Myocyte (in vitro differentiated cells): ENCODE data around the gene MRGPRX2. TPM values are rescaled to one million over a fixed set of nuclear protein-coding genes. Genes with fewer than 3 reads are reported as not detected.

Experiments used
- DNase-seq: peaks from one replicate; pipeline ENCODE4 v3.0.0-alpha.2; 2012; ENCODE audit warnings: low read depth
- total RNA-seq: library from RNA; depleted of rRNA; stranded (reverse); fragments of >200 nt; gene quantifications from 2 replicates; pipeline ENCODE4 v1.2.3, GENCODE V29; 2014

The MRGPRX2 gene
- total RNA-seq, 1 donor from 2014 or later: not detected

GRCh38 chr11:19076744-19077589 lies 16.4 kb upstream of the MRGPRX2 start:
- DNase-seq: peak; percentile 73

GRCh38 chr11:19075636-19076035 lies 15.1 kb upstream of the MRGPRX2 start:
- no peak for DNase-seq

- DNase-seq: no peak
Measured at GRCh38 chr11:19073454-19074415, 13.2 kb upstream of the MRGPRX2 start.

GRCh38 chr11:19072464-19072863 lies 11.9 kb upstream of the MRGPRX2 start:
- no peak for DNase-seq

GRCh38 chr11:19071255-19071654 lies 10.7 kb upstream of the MRGPRX2 start:
- DNase-seq: peak; percentile 88

GRCh38 chr11:19059833-19060232 lies 684 bp downstream of the MRGPRX2 start:
- no peak for DNase-seq

- DNase-seq: no peak
Measured at GRCh38 chr11:19055905-19056304, 4.6 kb downstream of the MRGPRX2 start.

- DNase-seq: no peak
Measured at GRCh38 chr11:19055016-19055415, 5.5 kb downstream of the MRGPRX2 start.

- DNase-seq: no peak
Measured at GRCh38 chr11:19053909-19054308, 6.6 kb downstream of the MRGPRX2 start.

- DNase-seq: no peak
Measured at GRCh38 chr11:19050281-19050680, 10.2 kb downstream of the MRGPRX2 start.

- no peak for DNase-seq
Measured at GRCh38 chr11:19049351-19049750, 11.2 kb downstream of the MRGPRX2 start.

- DNase-seq: no peak
Measured at GRCh38 chr11:19040051-19040450, 20.5 kb downstream of the MRGPRX2 start.

- DNase-seq: no peak
Measured at GRCh38 chr11:19039409-19039808, 21.1 kb downstream of the MRGPRX2 start.

- DNase-seq: no peak
Measured at GRCh38 chr11:19032990-19033389, 27.5 kb downstream of the MRGPRX2 start.

- DNase-seq: peak; percentile 40
Measured at GRCh38 chr11:19027829-19028595, 32.5 kb downstream of the MRGPRX2 start.

GRCh38 chr11:19026862-19027261 lies 33.7 kb downstream of the MRGPRX2 start:
- DNase-seq: no peak

- peak; percentile 22 for DNase-seq
Measured at GRCh38 chr11:19025481-19026406, 34.8 kb downstream of the MRGPRX2 start.

- DNase-seq: no peak
Measured at GRCh38 chr11:19020831-19021230, 39.7 kb downstream of the MRGPRX2 start.

GRCh38 chr11:19018901-19019300 lies 41.6 kb downstream of the MRGPRX2 start:
- peak; percentile 20 for DNase-seq
